NB4 (cell line): ENCODE results near the gene CAMKV.
A peak's percentile ranks its signal among the peaks of the same experiment; 100 is the strongest.

Experiments
- DNase-seq: peaks from one replicate; pipeline ENCODE4 v3.0.0; 2010; ENCODE audit warnings: low read depth
- H3K4me3 ChIP-seq: one replicate; pipeline ENCODE4 v1.5.1; 2011; ENCODE audit warnings: mild to moderate bottlenecking, low read depth, low read length, moderate library complexity
- CTCF ChIP-seq: IDR thresholded peaks from one replicate; pipeline ENCODE4 v1.5.1; 2012; ENCODE audit warnings: low read depth, low read length
- MAX ChIP-seq: IDR thresholded peaks from 2 replicates; pipeline ENCODE4 v1.6.1; 2011; ENCODE audit warnings: low read depth, low read length
- MYC ChIP-seq: IDR thresholded peaks from 2 replicates; pipeline ENCODE4 v1.6.1; 2011; ENCODE audit warnings: low read depth, low read length
- POLR2A ChIP-seq: IDR thresholded peaks from 2 replicates; pipeline ENCODE4 v1.6.1; 2011; ENCODE audit warnings: mild to moderate bottlenecking; ENCODE audit not compliant: insufficient read length; ENCODE audit errors: extremely low read depth

The CAMKV gene

DNA sequence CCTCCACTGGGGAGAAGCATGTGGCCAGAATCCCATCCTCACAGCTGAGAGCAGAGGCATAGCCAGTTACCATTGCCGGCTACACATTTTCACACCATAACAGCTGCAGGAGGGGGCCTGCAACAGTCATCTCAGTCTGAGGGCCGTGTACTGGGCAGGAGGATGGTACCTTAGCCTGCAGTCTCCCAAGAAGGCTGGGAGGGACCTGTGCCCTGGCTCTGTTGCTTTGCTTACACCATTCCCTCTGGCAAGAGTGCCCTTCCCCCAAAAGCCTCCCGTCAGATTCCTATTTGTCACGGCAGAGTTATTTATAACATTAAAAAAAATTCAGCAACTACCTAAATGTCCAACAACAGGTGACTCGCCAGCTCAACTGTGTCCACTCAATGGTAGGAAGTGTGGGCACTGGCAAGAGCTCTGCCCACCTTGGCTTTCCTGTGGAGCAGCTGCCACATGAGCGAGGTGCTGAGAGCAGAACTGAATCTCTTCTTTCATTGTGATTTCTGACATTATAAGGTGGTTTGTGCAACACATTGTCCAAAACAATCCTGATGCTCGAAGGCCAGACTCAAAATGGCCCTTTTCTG lies 4.4 kb downstream of the CAMKV start:
- no peak overlapping the region for H3K4me3 ChIP-seq
- TF ChIP-seq POLR2A: no peak
- TF ChIP-seq MAX: no peak
- TF ChIP-seq CTCF: no peak
- TF ChIP-seq MYC: no peak

DNA sequence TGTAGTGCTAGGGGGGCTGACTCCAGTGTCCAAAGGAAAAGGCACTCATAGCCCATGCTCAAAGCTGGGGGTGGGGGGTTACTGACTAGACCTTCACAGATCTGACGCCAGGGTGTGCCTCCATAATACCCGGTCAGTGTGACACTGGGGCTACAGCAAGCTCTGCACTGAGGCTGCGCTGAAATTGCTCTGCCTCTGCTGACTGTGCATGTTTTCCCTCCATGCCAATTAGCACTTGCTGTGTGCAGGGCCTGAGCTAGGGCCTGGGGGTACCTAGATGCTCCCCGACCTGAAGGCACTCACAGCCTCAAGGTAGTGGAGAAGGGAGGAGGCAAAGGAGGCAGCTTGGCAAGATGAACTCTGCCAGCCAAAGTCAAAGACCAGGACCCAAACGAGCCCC lies 5.2 kb downstream of the CAMKV start:
- no peak overlapping the region for H3K4me3 ChIP-seq
- TF ChIP-seq MAX (no peak), POLR2A (no peak), CTCF (no peak), MYC (no peak)

More for the DNA sequence above, 4.4 kb downstream of the CAMKV start:
- no peak for DNase-seq

DNA sequence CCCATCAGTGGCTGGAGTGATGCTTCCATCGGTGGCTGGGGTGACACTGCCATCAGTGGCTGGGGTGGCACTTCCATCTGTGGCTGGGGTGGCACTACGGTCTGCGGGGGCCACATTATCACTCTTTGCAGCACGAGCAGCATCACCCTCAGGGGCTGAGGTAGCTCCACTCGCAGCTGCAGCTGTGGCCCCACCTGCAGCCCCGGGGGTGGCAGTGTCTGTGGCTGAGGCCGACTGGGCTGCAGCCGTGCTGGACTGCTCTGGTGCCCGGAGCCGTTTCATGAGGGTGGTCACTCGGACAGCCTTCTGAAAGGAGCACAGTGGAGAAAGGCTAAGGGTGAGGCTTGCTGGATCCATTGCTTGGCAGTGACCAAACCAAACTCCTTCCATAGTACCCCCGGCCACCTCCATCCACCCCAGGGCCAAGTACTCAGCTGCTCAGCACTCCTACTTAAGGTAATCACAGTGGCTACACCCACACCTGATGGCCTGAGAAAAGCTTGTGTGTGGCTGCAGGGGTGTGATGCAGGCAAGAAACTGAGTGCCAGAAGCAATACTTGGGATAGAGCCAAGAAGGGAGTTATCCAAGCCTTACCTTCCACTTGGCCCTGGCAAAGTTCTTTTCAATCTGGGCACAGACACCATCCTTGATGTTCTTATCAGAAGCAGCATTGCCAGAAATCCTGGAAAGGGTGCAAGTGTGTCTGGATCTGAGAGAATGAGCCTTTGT lies 10.0 kb downstream of the CAMKV start:
- no peak for DNase-seq
- no peak overlapping the region for H3K4me3 ChIP-seq
- TF ChIP-seq CTCF (no peak), MAX (no peak), POLR2A (no peak), MYC (no peak)

More for the DNA sequence above, 5.2 kb downstream of the CAMKV start:
- no peak for DNase-seq

DNA sequence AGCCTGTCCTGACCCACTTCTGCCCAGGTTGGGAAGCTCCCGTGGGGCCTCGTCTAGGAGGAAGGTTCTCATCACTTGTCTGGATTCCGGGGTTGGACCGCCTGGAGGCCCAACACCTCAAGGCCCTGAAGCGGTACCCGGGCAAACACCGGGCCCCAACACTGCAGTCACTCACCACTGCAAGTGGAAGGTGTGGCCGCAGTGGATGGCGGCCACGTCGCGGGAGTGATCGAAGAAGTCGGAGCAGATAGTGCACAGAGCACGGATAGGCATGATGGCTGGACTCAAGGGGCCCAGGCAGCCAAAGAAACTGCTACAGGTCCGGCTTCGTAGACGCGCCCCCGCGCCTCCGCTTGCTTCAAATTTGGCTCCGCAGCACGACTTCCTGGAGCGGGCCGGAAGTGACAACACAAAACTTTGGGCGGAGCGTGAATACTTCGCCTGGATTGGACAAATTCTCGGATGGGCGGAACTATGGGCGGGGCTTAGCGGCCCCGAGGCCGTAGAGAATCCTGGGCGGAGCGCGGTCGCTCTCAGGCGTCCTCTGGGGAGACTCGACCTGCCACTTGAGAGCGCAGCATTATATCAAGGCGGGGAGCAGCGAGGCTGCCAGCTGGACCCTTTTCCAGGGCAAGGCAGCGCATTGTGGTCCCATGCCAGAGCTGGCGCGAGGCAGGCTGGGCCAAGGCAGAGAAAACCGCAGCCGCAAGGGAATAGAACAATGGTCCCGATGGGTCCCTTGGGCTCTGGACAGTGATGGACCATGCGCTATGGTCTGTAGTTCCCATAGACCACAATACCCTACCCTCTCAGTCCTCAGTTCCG lies 13.3 kb downstream of the CAMKV start, which contains the start of gene TRAIP:
TSS of gene TRAIP (minus strand) at position 384 of the 825 bp plus-strand sequence. CDS start at position 273, 111 bp downstream.
- peak within 1 kb of the TSS; percentile 77 for H3K4me3 ChIP-seq
- peak; percentile 95 for DNase-seq
- peak; percentile 66 for TF ChIP-seq POLR2A
- no peak for TF ChIP-seq CTCF
- peak; percentile 43; the same call in 1 of the 2 replicates for TF ChIP-seq MAX
- peak; percentile 20; the same call in 1 of the 2 replicates for TF ChIP-seq MYC

GRCh38 chr3:49855662-49856061 lies 14.0 kb downstream of the CAMKV start:
- TF ChIP-seq MAX (no peak), CTCF (no peak), MYC (no peak), POLR2A (no peak)
- H3K4me3 ChIP-seq: peak overlapping the region; percentile 77
- no peak for DNase-seq
